GM21786 (cell line): ENCODE measurements around the gene PALB2.

ENCODE experiments used
- ATAC-seq: cut with Tn5 transposase; IDR thresholded peaks from one replicate; pipeline ENCODE4 v1.9.1; 2021; ENCODE audit not compliant: unreplicated experiment

The PALB2 gene

DNA sequence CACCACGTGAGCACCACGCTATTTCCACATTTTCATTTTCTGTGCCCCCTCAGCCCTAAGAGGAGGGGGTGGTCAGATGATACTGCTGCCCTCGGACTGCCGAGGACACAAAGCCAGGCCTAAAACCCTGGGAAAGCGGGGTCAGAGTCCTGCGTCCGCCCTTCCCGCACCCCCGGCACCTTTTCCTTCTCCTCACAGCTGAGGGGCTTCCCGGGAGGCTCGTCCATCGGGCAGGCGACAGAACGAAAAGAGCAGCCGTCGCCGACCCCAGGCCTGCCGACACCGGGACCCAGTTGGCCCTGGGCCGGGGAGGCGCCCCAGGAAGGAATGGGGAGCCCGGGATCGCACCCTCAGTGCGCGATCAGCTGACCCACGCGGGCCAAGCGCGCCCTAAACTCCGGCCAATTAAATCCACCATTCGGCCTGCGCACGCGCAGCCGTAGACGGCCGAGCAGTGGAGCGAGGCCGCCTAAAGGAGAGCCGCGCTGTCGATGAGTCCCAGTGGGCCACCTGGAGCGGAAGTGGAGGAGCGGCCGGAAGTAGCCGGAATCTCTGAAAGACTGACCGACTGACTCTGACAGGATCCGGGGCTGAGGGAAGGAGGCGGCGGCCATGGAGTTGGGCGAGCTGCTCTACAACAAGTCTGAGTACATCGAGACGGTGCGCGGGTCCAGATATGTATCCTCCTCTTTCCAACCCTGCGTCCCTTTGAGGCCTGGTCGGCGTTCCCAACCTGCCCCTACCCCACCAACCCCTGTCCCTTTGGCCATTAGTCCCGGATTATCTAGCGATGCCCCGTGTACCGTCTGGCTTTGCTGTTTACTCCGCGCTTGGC, at the start of gene PALB2, which contains the start of gene DCTN5:
Gene PALB2 (minus strand): TSS at position 380 of the 835 bp plus-strand sequence. CDS start 153 bp downstream, at position 227.
Gene DCTN5 (plus strand): TSS at position 536 of the 835 bp plus-strand sequence. CDS start 77 bp downstream, at position 613.
- peak; percentile 95 for ATAC-seq

DNA sequence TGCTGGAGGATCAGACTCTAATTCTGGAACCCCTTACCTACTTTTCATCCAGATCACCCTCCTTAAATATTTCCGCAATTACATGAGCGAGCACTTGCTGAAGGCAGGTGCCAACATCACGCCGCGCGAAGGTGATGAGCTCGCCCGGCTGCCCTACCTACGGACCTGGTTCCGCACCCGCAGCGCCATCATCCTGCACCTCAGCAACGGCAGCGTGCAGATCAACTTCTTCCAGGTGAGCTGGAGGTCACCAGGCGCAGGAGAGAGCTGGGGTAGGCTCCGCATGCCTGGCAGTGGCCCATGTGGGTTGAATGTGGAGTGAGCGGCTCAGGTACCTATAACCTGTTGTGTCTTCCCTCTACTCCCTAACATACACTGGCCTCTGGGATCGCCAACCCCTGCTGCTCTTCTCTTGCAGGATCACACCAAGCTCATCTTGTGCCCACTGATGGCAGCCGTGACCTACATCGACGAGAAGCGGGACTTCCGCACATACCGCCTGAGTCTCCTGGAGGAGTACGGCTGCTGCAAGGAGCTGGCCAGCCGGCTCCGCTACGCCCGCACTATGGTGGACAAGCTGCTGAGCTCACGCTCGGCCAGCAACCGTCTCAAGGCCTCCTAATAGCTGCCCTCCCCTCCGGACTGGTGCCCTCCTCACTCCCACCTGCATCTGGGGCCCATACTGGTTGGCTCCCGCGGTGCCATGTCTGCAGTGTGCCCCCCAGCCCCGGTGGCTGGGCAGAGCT, 48.5 kb upstream of the PALB2 start:
- ATAC-seq: no peak

DNA sequence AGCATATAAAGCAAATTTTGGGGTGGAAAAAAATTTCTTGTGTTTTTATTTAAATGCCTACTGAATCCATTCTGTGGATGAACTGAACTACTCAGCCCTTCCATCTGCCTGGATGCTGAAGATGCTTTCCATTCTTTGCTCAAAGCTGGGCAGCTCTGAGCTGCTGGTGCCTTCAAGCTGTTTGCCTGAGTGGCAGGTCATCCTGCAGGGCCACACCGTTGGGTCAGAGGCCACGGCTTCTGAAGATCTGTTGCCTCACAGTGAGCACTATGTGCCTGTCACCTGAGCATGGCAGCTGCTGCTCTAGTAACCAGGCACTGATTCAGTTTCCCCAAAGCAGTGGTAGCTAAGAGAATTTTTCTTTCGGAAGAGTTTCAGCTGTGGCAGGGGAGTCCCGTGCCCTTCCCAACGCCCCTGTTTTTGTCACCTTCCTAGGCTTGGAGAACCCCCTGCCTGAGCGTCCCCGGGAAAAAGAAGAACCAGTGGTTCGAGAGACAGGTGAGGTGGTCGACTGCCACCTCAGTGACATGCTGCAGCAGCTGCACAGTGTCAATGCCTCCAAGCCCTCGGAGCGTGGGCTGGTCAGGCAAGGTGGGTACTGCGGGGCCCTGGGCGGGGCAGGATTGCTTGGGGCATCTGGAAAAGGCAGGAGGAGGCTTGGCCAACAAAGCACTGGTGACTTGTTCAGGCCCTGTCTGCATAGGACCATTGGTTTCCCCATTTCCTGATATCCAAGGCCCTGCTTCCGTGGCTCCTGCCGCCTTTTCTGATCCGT, 46.1 kb upstream of the PALB2 start:
- no peak for ATAC-seq

DNA sequence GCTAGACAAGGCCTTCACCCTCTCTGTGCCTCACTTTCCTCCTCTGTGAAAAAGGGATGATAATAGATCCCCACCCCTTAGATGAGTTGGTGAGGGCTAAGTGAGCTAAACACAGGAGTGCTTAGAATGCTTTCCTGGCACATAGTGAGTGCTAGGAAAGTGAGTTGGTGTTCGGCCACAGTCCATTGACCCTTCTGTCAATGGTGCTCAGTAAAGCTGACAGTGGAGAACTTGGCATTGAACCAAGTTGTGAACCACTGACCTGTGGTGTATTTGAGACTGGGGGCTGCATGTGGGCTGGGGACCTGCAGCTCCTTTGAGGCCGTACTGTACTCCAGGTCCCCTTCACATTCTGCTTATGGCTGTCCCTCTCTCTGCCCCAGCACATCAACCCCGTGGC, 42.4 kb upstream of the PALB2 start:
- ATAC-seq: no peak

DNA sequence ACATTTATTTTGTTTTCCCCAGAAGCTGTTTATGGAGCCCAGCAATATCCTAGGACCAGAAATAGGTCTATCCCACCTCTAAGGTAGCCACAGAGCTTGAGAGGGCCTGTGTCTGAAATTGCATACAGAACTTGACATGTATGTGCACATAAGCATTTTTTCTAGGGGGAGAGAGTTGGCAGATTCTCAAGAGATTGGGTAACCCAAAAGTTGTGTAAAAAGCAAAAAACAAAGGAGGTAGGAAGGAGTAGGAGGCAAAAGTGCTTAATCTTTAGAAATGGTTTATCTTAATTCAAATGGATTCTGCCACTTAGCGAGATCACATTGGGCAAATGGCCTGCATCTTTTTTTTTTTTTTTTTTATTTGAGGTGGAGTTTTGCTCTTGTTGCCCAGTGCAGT, 41.1 kb upstream of the PALB2 start:
- no peak for ATAC-seq

DNA sequence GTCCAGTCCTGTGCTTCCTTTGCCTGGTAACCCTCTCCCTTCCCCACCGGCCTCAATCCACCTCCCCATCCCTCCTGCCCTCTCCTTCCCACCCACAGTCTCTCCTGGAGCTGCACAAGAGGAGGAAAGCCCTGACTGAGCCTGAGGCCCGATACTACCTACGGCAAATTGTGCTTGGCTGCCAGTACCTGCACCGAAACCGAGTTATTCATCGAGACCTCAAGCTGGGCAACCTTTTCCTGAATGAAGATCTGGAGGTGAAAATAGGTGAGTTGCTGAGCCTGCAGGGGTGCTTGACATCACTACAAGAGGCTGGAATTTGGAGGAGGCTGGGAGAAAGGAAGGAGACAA, 38.9 kb upstream of the PALB2 start:
- ATAC-seq: no peak

DNA sequence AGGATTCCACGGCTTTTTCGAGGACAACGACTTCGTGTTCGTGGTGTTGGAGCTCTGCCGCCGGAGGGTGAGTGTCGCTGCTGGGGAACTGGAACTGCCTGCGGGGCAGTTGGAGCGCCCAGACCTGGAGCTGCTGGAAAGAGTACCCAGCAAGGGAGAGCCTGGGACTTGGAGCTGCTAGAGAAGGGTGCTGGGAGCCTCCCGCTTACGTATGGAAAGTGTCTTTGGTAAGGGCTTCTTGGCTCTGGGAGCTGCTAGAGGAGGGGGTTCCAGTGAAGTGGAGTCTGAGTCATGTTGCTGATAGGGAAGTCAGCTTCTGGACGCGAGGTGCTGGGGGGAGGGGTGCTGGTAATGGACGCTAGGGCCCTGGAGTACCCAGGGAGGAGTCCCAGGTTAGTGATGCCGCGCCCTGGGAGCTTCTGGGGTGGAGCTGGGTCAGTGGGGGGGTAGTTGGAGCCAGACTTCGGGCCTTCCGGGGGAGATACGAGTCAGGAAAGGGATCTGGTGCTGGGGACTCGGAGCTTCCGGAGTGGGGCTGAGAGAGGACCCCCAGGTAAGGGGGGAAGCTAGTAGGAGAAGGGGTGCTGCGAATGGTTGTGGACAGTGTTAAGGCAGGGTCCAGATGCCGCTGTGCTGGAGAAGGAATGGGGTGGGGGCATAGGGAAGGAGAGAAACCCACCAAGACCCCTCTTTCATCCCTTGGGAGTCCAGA, 38.3 kb upstream of the PALB2 start:
- no peak for ATAC-seq

DNA sequence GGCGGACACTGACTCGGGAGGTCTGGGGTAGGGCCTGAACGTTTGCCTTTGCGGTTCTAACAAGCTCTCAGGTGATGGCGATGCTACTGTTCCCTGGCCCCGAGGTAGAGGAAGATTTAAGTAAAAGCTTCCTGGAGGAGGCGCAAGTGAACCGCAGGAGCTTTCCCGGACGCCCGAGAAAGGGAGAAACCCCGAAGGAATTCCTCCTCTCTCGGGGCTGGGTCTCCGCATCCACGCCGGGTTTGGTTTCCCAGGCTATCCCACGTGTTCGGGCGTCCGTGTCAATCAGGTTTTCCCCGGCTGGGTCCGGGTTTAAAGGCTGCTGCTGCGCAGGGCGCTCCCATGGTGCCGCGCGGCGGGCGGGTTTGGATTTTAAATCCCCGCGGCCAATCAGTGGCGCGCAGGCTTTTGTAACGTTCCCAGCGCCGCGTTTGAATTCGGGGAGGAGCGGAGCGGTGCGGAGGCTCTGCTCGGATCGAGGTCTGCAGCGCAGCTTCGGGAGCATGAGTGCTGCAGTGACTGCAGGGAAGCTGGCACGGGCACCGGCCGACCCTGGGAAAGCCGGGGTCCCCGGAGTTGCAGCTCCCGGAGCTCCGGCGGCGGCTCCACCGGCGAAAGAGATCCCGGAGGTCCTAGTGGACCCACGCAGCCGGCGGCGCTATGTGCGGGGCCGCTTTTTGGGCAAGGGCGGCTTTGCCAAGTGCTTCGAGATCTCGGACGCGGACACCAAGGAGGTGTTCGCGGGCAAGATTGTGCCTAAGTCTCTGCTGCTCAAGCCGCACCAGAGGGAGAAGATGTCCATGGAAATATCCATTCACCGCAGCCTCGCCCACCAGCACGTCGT, 37.5 kb upstream of the PALB2 start, which contains the start of gene PLK1:
Gene PLK1 (plus strand): TSS at position 460 of the 844 bp plus-strand sequence. CDS start 44 bp downstream, at position 504.
- peak; percentile 92 for ATAC-seq

DNA sequence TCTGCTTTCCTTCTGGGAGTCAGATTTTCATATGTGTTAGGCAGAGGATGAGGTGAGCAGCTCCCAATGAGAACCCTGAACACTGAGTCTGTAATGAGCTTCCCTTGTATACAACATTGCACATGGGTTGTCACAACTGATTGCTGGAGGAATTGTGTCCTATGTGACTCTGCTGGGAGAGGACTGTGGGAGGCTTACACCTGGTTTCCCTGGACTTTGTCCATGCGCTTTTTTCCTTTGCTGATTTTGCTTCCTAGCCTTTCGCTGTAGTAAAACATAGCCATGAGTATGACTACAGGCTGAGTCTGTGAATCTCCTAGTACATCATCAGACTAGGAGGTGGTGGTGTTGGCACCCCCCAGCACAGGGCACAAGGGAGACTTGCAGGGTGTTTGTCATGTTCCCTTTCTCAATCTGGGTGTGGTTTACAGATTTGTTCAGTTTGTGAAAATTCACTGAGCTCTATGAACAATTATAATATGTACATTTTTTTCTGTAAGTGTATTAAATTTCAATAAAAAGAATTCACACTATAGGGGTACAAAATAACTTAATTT, 35.9 kb upstream of the PALB2 start:
- no peak for ATAC-seq

DNA sequence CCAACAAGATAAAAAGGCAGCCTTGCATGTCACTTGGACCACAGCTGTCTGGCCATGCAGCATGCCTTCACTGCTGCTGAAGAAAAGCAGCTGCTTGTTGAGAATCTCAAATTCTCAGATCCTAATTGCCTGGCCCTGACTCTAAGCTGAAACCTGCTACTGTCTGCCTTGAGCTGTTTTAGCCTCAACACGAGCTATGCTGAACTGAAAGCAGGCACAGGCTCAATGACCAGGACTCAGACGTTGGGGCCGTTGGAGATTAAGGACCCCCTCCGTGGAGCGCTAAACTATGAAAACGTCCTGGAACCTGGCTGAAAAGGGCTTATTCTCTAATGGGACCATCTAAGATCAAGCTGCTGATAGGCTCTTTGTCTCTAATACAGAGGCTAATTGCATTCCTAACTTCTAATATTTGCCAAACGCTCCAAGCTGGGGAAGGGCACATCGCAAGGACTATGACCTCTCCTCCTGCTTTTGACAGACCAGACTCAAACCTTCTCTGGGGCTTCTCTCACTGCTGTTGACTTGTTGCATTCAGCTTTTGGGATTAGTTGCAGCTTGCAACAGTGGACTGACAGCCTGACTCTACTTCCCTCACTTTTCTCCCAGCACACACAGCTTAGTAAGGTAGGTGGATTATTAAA, 33.0 kb upstream of the PALB2 start:
- no peak for ATAC-seq

DNA sequence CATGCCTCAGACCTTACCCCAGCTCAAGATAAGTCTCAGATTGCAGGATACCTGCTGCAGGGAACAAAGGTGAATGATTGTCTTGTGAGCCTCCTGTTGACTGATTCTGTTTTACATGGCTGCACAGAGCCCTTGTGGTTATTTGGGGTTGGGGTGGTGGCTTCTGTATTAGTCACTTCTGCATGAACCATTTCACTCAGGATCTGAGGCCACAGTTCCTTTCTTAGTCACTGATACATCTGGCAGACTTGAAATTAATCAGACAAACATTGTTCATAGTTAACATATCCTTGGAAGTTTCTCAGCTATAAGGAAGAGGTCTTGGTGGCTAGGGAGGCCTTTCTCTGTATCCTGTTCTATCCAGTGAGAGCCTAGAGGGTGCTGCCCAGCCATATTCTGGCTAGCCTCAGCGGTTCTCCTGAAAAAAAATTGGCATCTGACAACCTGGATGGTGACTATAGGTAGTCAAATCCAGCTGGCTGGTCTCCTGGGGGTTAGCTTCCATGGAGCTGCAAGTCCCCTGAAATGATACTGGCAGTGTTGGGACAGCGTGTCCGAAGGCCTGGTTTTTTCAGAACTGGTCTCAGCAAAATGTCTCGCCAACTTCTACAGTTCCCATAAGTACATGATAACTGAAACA, 29.1 kb upstream of the PALB2 start:
- peak; percentile 98 for ATAC-seq

DNA sequence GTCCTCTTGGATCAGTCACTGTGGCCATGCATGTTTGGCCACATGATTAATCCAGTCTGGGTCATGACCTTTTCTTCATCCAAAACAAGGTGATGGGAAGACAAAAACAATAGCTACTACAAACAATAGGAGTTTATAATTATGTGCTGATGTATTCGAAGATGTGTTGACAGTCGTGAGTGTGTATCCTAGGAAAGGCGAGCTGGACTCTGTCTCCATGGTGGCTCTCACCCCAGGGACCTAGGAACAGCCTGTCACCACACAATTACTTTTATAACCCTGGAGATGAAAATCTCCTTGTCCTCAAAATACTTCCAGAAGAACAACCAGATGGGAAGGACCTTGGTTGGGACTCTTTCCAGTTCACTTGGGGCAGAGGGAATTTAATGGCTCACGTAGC, 27.8 kb upstream of the PALB2 start:
- no peak for ATAC-seq

DNA sequence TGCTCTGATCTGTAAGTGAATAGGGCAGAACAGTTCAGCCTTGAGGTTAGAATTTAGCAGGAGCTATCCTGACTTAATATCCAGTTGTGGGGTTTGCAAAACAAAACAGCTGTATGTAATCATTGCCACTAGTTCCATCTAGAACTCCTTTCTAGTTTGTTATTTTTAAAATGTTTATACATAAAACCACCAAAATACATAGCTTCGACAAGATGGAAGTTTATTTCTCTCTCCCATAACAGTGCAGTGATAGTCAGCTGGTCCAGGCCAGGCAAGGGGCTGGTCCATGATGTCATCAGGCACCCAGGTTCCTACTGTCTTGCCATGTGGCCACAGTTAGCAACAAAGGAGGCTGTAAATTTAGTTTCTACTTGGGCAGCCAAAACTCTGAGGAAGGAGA, 27.1 kb upstream of the PALB2 start:
- ATAC-seq: no peak

DNA sequence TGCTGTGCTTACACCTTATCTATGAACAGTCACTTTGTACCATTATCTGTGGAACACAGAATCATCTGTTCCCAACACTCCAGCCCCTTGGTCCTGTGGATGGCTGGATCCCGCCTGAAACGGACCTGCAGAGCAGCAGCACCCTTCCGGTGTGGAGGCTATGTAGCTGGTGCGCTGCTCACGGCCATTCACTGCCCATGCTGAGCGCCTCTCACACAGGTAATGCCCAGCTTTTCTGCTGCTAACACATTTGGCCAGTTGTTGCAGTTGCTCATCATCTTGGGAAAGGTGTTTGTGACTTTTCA, 26.2 kb upstream of the PALB2 start:
- ATAC-seq: no peak

DNA sequence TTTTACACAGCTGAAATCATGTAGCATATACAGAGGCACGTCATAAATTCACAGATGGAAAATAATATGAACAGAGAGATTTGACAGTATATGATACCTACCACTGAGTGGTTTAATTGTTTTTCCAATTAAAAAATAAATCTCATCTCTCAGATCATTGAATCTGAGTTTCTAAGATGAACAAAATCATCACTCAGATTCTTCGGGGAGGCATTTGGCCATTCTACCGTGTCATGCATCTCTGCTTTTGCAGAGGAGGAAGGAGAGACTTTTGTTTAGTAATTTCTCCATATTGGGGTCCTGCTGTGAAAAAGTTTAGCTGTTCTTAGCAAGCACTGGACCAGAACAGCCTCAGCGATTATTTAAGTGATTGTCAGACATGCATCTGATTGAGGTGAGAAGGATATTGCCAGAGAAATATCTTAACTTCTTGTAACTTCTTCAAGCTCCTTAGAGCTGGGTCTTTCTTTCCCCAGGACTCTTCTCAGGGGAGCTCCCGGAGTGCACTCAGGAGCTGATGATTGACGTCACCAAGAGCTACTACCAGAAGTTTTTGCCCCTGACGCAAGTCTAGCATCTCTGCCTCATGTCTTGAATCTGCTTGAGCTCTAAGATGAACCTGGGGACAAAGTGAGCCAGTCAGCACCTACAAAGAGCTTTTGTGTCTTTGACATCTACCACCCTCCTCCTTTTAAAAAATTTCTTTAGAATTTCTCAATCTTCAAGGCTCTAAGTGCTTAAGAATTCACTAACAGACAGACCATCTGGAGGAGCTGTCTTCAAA, 25.7 kb upstream of the PALB2 start:
- no peak for ATAC-seq

DNA sequence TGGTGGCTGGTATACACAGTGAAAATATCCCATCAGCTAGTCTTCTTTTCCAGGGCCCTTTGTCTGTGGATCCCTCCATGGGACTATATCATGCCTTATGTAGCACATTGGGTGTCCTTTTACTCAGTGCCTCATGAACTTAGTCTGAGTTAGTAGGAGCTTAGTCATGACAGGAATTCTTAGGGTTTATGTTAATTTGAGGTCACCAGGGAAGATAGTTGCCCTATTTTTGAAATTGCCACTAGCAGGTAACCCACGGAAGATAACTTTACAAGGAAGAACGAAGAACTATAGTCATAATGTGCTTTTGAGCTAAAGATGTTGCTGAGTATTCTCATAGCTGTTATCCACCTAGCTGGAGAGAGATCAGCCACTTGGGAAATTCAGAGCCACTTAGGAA, 22.8 kb upstream of the PALB2 start:
- ATAC-seq: no peak

DNA sequence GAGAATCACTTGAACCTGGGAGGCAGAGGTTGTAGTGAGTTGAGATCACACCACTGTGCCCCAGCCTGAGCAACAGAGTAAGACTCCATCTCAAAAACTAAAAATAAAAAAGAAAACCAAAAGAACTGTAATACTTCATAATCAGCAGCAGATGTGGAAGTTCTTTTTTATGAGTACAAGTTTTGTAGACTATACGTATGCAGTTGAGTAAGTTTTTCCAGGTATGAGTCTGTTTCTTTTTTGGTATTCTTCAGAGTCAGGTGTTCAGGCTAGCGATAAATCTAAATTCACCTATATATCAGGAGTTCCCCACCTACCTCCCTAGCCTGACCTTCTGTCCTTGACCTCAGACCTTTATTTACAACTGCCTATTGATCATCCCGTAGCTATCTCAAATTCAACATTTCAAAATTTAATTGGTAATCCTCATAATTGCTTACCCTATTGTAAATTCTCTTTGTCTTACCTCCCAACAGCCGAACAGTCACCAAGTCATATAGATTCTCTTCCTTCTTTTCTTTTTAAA, 10.9 kb upstream of the PALB2 start:
- no peak for ATAC-seq
